Tibial nerve (tissue), 4 donors: ENCODE data around the gene RNF217.

Source experiments
- EP300 ChIP-seq, 2 donors: sonication (generic); formaldehyde crosslinking; IDR thresholded peaks; one replicate each; pipeline ENCODE4 v1.6.1; 2017; ENCODE audit warnings: antibody characterized with exemption in 2 of 2, mild to moderate bottlenecking in 1 of 2
- POLR2A ChIP-seq, 2 donors: fragments of 450-650 bp; IDR thresholded peaks; one replicate each; pipeline ENCODE4 v1.6.1; 2017; ENCODE audit warnings: antibody characterized with exemption in 2 of 2, mild to moderate bottlenecking in 2 of 2, moderate library complexity in 2 of 2
- TF ChIP-seq, protein P1 (sequence below), 5 experiments: fragments of 200-600 bp in 3 of 5; fragments of 450-650 bp in 2 of 5; sonication (generic) in 3 of 5; IDR thresholded peaks; one replicate each; pipeline ENCODE4 v1.5.1; 2016 to 2019; ENCODE audit warnings: antibody characterized with exemption in 5 of 5, mild to moderate bottlenecking in 3 of 5, moderate library complexity in 2 of 5

DNA sequence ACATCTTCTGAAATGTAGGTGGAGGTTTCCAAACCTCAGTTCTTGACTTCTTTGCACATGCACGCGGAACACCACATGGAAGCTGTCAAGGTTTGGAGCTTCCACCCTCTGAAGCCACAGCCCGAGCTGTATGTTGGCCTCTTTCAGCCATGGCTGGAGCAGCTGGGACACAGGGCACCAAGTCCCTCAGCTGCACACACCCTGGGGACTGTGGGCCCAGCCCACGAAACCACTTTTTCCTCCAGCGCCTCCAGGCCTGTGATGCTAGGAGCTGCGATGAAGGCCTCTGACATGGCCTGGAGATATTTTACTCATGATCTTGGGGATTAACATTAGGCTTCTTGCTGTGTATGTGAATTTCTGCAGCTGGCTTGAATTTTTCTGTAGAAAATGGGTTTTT, 68.7 kb downstream of the RNF217 start:
- TF ChIP-seq, protein P1, sequence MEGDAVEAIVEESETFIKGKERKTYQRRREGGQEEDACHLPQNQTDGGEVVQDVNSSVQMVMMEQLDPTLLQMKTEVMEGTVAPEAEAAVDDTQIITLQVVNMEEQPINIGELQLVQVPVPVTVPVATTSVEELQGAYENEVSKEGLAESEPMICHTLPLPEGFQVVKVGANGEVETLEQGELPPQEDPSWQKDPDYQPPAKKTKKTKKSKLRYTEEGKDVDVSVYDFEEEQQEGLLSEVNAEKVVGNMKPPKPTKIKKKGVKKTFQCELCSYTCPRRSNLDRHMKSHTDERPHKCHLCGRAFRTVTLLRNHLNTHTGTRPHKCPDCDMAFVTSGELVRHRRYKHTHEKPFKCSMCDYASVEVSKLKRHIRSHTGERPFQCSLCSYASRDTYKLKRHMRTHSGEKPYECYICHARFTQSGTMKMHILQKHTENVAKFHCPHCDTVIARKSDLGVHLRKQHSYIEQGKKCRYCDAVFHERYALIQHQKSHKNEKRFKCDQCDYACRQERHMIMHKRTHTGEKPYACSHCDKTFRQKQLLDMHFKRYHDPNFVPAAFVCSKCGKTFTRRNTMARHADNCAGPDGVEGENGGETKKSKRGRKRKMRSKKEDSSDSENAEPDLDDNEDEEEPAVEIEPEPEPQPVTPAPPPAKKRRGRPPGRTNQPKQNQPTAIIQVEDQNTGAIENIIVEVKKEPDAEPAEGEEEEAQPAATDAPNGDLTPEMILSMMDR (IDR thresholded peaks at IDR 0.05): no peak
- TF ChIP-seq POLR2A (IDR thresholded peaks at IDR 0.05) (no peak), EP300 (IDR thresholded peaks at IDR 0.05) (no peak)
